Neutrophil (primary cell): Measurements from ENCODE around the gene HEMK1.

Experiments
- H3K27ac ChIP-seq: fragments of 200-600 bp; sonication (generic); 2 replicates; pipeline ENCODE4 v1.5.1; 2016; ENCODE audit warnings: mild to moderate bottlenecking, moderate library complexity
- H3K27me3 ChIP-seq: fragments of 200-600 bp; sonication (generic); 2 replicates; pipeline ENCODE4 v1.6.0; 2016; ENCODE audit warnings: mild to moderate bottlenecking
- H3K36me3 ChIP-seq: fragments of 200-600 bp; sonication (generic); 2 replicates; pipeline ENCODE4 v1.5.1; 2017
- H3K4me1 ChIP-seq, 2 experiments: fragments of 200-600 bp in 1 of 2; sonication (generic) in 1 of 2; 1 replicate in 1 of 2; 2 replicates in 1 of 2; pipeline versions ENCODE4 v1.5.1 to v1.6.1; 2013 to 2016; ENCODE audit warnings: low read depth in 1 of 2, low read length in 1 of 2, mild to moderate bottlenecking in 1 of 2, moderate library complexity in 1 of 2; ENCODE audit not compliant: control insufficient read depth in 1 of 2, insufficient read depth in 1 of 2
- H3K4me3 ChIP-seq, 2 experiments: fragments of 200-600 bp in 1 of 2; sonication (generic) in 1 of 2; 1 replicate in 1 of 2; 2 replicates in 1 of 2; pipeline ENCODE4 v1.5.1; 2013 to 2016; ENCODE audit warnings: low read depth in 1 of 2, low read length in 1 of 2, mild to moderate bottlenecking in 1 of 2, moderate library complexity in 1 of 2
- H3K9me3 ChIP-seq: fragments of 200-600 bp; sonication (generic); 2 replicates; pipeline ENCODE4 v1.5.1; 2016
- TF ChIP-seq, protein P1 (sequence below): fragments of 200-600 bp; sonication (generic); IDR thresholded peaks from 2 replicates; pipeline ENCODE4 v1.5.1; 2016; ENCODE audit warnings: antibody characterized with exemption

The HEMK1 gene

DNA sequence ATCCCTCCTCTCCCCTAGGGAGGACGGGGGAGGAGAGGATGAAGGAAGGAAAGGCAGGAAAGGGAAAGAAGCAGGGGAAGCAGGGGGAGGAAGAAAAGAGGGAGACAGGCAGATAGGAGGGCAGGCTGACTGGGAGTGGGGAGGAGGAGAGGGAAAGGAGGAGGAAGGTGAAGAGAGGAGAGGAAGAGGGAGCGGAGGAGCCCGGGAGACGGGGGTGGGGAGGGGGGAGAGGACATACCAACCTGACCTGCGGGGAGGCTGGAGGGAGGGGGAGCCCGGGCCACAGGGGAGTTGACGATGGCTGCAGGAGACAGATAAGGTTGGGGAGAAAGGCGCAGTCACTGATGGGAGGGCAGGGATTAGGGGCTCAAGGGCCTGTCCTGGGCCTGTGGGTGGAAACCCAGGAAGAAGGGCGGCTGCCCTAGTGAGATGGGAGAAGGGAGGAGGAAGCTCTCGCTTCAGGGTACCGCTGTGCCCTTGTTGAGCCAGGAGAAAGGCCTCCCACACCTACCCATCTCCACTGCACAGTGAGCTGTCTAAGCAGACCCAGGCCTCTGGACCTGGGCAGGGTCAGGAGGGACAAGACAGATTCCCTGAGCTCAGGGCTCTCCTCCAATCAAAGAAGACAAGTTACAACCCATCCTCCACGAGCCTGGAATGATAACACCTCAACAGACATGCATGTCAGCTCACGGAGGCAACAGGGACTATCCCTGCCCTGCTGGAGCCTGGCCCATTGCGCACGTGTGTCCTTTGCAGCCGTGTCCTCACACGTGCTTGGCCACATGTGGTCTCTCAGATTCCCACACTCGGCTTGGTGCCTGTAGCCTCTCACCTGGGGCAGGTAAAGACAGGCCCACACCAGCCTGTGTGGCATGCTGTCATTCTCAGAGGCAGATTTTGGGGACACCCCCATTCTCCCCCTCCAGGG lies 29.7 kb upstream of the HEMK1 start:
- Histone ChIP-seq H3K27me3 (peaks cover 40% of the 10 kb centered on the region), H3K9me3 (no peaks in the 10 kb centered on the region)
- TF ChIP-seq, protein P1, sequence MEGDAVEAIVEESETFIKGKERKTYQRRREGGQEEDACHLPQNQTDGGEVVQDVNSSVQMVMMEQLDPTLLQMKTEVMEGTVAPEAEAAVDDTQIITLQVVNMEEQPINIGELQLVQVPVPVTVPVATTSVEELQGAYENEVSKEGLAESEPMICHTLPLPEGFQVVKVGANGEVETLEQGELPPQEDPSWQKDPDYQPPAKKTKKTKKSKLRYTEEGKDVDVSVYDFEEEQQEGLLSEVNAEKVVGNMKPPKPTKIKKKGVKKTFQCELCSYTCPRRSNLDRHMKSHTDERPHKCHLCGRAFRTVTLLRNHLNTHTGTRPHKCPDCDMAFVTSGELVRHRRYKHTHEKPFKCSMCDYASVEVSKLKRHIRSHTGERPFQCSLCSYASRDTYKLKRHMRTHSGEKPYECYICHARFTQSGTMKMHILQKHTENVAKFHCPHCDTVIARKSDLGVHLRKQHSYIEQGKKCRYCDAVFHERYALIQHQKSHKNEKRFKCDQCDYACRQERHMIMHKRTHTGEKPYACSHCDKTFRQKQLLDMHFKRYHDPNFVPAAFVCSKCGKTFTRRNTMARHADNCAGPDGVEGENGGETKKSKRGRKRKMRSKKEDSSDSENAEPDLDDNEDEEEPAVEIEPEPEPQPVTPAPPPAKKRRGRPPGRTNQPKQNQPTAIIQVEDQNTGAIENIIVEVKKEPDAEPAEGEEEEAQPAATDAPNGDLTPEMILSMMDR: no peak

DNA sequence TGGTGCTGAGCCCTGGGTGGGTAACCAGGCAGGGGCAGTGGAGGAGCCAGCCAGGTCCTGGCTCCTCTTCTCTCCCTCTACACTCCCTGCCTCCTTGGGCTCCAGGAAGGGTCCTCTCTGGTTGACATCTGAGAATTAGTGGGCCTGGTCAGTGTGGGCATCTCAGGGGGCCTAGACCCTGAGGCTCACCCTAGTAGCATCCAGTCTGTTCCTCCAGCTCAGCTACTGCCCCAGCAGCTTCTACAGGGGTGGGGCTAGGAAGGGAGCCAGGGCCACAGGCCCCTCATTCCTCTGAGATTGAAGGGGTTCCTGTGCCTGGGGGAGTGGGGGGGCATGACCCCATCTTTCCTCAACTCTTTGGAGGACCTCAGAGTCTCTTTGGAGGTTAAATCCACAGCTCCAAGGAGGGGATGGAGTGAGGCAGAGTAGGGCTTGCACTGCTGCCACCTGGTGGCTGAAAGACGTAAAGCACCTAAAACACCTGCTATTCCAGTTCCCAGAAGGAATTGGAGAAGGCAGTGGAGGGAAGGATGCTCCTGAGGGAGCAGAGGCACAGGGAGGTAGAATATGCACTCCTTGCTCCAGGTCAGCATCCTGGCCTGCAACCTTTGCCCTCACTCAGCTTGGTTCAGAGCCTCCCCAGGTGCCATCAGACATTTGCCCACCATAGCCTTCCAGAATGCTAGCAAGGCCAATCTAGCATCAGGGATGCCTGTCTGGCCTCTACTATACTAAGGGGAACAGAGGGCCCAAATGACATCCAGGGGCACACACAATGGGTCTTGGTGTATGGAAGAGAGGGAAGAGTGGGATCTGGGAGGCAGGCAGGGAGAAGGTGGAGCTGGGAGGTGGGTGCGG lies 26.9 kb upstream of the HEMK1 start:
- Histone ChIP-seq H3K4me3 (no peak overlapping the region), H3K36me3 (no peaks in the 10 kb centered on the region), H3K4me1 (no peaks in the 10 kb centered on the region), H3K27ac (no peak overlapping the region), H3K9me3 (no peaks in the 10 kb centered on the region), H3K27me3 (peaks cover 34% of the 10 kb centered on the region)
- TF ChIP-seq, protein P1: peak; percentile 81

More for the DNA sequence above, 29.7 kb upstream of the HEMK1 start:
- H3K27ac ChIP-seq: no peak overlapping the region
- H3K4me1 ChIP-seq: no peaks in the 10 kb centered on the region
- no peaks in the 10 kb centered on the region for H3K36me3 ChIP-seq
- no peak overlapping the region for H3K4me3 ChIP-seq

DNA sequence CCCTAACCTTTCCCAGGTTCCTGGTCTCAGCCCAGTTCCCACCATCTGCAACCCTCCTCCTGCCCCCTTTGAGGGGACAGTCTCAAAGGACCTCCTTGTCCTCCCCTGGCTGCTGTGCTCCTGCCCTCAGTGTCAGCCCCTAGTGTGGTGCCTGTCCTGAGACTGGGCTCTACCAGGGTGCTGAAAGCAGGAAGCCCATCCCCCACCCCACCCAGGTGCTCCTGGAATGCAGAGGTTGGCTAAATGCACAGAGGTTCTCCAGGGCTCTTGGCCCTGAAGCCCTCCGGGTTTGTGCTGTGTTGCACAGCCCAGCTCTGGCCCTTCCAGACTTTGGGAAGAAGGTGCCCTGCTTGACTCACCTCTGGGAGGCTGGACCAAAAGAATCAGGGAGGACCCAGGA lies 23.5 kb upstream of the HEMK1 start:
- TF ChIP-seq, protein P1: no peak

DNA sequence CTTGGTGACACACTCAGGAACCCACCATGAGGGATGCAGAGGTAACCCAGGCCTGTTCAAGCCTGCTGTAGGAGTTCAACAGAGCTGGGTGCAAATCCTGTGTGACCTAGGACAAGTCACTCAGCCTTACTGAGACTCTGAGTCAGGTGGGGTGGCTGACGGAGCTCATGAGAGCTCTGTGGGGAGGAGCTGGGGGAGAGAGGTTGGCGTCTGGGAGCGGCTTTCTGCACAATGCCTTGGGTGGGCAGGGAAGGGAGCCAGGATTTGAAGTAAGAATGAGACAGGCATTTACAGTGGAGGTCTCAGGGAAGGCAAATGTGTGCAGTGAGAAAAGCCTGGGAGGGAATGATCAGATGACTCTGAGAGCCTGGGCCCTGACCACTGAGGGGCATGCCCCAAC lies 20.1 kb upstream of the HEMK1 start:
- no peak overlapping the region for H3K27ac ChIP-seq
- H3K4me3 ChIP-seq: no peak overlapping the region
- no peaks in the 10 kb centered on the region for H3K9me3 ChIP-seq
- no peaks in the 10 kb centered on the region for H3K27me3 ChIP-seq
- TF ChIP-seq, protein P1: no peak
- H3K36me3 ChIP-seq: no peaks in the 10 kb centered on the region
- H3K4me1 ChIP-seq: no peaks in the 10 kb centered on the region

More for the DNA sequence above, 23.5 kb upstream of the HEMK1 start:
- Histone ChIP-seq H3K9me3 (no peaks in the 10 kb centered on the region), H3K27ac (no peak overlapping the region), H3K4me3 (no peak overlapping the region), H3K4me1 (no peaks in the 10 kb centered on the region), H3K36me3 (no peaks in the 10 kb centered on the region), H3K27me3 (peaks cover under 1% of the 10 kb centered on the region)

DNA sequence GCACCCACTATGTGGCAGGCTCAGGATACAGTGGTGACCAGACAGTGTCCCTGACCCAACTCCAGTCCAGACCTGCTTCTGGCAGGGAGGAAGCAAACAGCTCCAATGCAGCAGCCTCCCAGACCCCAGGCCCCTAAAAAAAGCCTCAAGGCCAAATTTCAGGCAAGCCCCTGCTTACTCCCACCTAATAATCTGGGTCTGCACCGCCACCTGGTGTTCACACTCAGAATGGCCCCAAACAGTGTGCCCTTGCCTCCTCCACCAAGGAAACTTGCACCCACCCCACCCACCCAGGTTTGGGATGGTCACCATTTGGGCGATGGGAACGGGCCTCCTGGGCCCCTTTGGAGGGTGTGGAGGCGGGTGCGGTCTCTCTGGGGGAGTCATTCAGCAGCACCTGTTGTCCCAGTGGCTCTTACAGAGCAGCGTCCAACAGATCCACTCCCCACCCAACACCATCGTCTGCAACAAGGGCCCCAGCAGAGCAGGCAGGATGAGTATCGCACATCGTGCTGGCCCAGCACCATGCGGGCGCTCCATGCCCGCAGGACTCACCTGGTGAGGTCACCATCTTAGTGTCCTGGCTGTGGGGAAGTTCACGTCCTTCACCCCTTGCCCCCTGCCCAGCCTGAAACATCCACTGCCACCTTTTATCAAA lies 19.1 kb upstream of the HEMK1 start:
- H3K27me3 ChIP-seq: no peaks in the 10 kb centered on the region

More for the DNA sequence above, 19.1 kb upstream of the HEMK1 start:
- H3K4me3 ChIP-seq: no peak overlapping the region
- no peaks in the 10 kb centered on the region for H3K9me3 ChIP-seq
- H3K4me1 ChIP-seq: no peaks in the 10 kb centered on the region
- TF ChIP-seq, protein P1: peak; percentile 44
- no peaks in the 10 kb centered on the region for H3K36me3 ChIP-seq
- no peak overlapping the region for H3K27ac ChIP-seq
